ENCODE measurements around the gene GRK5. TPM values are rescaled to one million over a fixed set of nuclear protein-coding genes. Genes with fewer than 3 reads are reported as not detected.

Gene GRK5
- total and polyA plus RNA-seq, 8 donors, result 10.9 to 95.9 (median 34.0) TPM

GRCh38 chr10:119242186-119242585 lies 34.8 kb downstream of the GRK5 start:
- no peaks in the 10 kb centered on the region for H3K36me3 ChIP-seq
- peaks cover under 1 to 46% (median 31%) of the 10 kb centered on the region in 4 donors for H3K4me1 ChIP-seq
- no peak for DNase-seq
- H3K4me3 ChIP-seq, result no peak overlapping the region
- 77 to 88% (median 79%) methylated on average over 7 of the region's 7 CpGs for WGBS, 5 donors
- intact Hi-C loops (cut with DNase I; ENCODE audit: low total_unique reads), result no loop called here
- no peak for TF ChIP-seq CTCF (IDR thresholded peaks at IDR 0.05)
- no peak for TF ChIP-seq POLR2A (IDR thresholded peaks at IDR 0.05)
- TF ChIP-seq POLR2AphosphoS5 (IDR thresholded peaks at IDR 0.05), result no peak
- no peak for TF ChIP-seq EP300 (IDR thresholded peaks at IDR 0.05)
- H3K27ac ChIP-seq, result peak overlapping the region in 2 of 5 donors; percentile 6 to 16
- no peaks in the 10 kb centered on the region for H3K9me3 ChIP-seq
- no peaks in the 10 kb centered on the region for H3K27me3 ChIP-seq

GRCh38 chr10:119243488-119243887 lies 36.1 kb downstream of the GRK5 start:
- no peaks in the 10 kb centered on the region for H3K36me3 ChIP-seq
- DNase-seq, result no peak
- TF ChIP-seq POLR2AphosphoS5 (IDR thresholded peaks at IDR 0.05) (no peak), POLR2A (IDR thresholded peaks at IDR 0.05) (no peak), EP300 (IDR thresholded peaks at IDR 0.05) (no peak), CTCF (IDR thresholded peaks at IDR 0.05) (no peak)
- H3K27ac ChIP-seq, result peak overlapping the region in 2 of 5 donors; percentile 6 to 53
- H3K4me3 ChIP-seq, result no peak overlapping the region
- no peaks in the 10 kb centered on the region for H3K9me3 ChIP-seq
- peaks cover 0 to 41% (median 18%) of the 10 kb centered on the region in 4 donors for H3K4me1 ChIP-seq
- intact Hi-C loops (cut with DNase I; ENCODE audit: low total_unique reads), result no loop called here
- WGBS, 5 donors, result 31 to 59% (median 44%) methylated on average over 2 of the region's 2 CpGs
- no peaks in the 10 kb centered on the region for H3K27me3 ChIP-seq

GRCh38 chr10:119243967-119244366 lies 36.6 kb downstream of the GRK5 start:
- TF ChIP-seq CTCF (IDR thresholded peaks at IDR 0.05) (no peak), EP300 (IDR thresholded peaks at IDR 0.05) (no peak), POLR2A (IDR thresholded peaks at IDR 0.05) (no peak), POLR2AphosphoS5 (IDR thresholded peaks at IDR 0.05) (no peak)
- Histone ChIP-seq H3K27ac (peak overlapping the region in 1 of 5 donors; percentile 53), H3K36me3 (no peaks in the 10 kb centered on the region), H3K4me1 (peaks cover 0 to 40% (median 17%) of the 10 kb centered on the region in 4 donors), H3K9me3 (no peaks in the 10 kb centered on the region), H3K27me3 (no peaks in the 10 kb centered on the region), H3K4me3 (no peak overlapping the region)
- no peak for DNase-seq
- intact Hi-C loops (cut with DNase I; ENCODE audit: low total_unique reads), result no loop called here
- 62 to 85% (median 72%) methylated on average over 1 of the region's 1 CpG for WGBS, 5 donors

- no peak for DNase-seq
- Histone ChIP-seq H3K4me3 (no peak overlapping the region), H3K9me3 (no peaks in the 10 kb centered on the region), H3K27me3 (no peaks in the 10 kb centered on the region), H3K36me3 (no peaks in the 10 kb centered on the region), H3K4me1 (peaks cover 3 to 42% (median 22%) of the 10 kb centered on the region in 4 donors), H3K27ac (no peak overlapping the region)
- 87 to 96% (median 92%) methylated on average over 5 of the region's 5 CpGs for WGBS, 5 donors
- intact Hi-C loops (cut with DNase I; ENCODE audit: low total_unique reads), result no loop called here
- TF ChIP-seq POLR2A (IDR thresholded peaks at IDR 0.05) (no peak), POLR2AphosphoS5 (IDR thresholded peaks at IDR 0.05) (no peak), EP300 (IDR thresholded peaks at IDR 0.05) (no peak), CTCF (IDR thresholded peaks at IDR 0.05) (no peak)
Observed at GRCh38 chr10:119245272-119245671, 37.9 kb downstream of the GRK5 start.
